GM18858 (cell line): ENCODE data around the gene TTC7B.

ENCODE experiments used
- ATAC-seq: cut with Tn5 transposase; IDR thresholded peaks from one replicate; pipeline ENCODE4 v1.9.1; 2021; ENCODE audit not compliant: unreplicated experiment

The TTC7B gene

GRCh38 chr14:90518069-90518940 is 297.9 kb downstream of the TTC7B start:
- no peak for ATAC-seq

GRCh38 chr14:90517076-90517841 is 299.0 kb downstream of the TTC7B start:
- no peak for ATAC-seq

- ATAC-seq = no peak
These were observed 301.7 kb downstream of the TTC7B start for GRCh38 chr14:90514566-90514965.

- no peak for ATAC-seq
These were observed 302.2 kb downstream of the TTC7B start for GRCh38 chr14:90514015-90514398.

GRCh38 chr14:90513161-90514014 is 302.8 kb downstream of the TTC7B start:
- no peak for ATAC-seq

GRCh38 chr14:90512329-90512991 is 303.8 kb downstream of the TTC7B start:
- no peak for ATAC-seq

GRCh38 chr14:90511795-90512328 is 304.4 kb downstream of the TTC7B start:
- no peak for ATAC-seq

- no peak for ATAC-seq
These were observed 305.0 kb downstream of the TTC7B start for GRCh38 chr14:90511252-90511651.

GRCh38 chr14:90510159-90510558 is 306.1 kb downstream of the TTC7B start:
- no peak for ATAC-seq

- no peak for ATAC-seq
These were observed 306.8 kb downstream of the TTC7B start for GRCh38 chr14:90509403-90509802.

- no peak for ATAC-seq
These were observed 307.5 kb downstream of the TTC7B start for GRCh38 chr14:90508536-90509254.

GRCh38 chr14:90508036-90508435 is 308.2 kb downstream of the TTC7B start:
- no peak for ATAC-seq

- ATAC-seq = no peak
These were observed 308.8 kb downstream of the TTC7B start for GRCh38 chr14:90507428-90507827.

GRCh38 chr14:90506748-90507147 is 309.5 kb downstream of the TTC7B start:
- no peak for ATAC-seq

- no peak for ATAC-seq
These were observed 310.7 kb downstream of the TTC7B start for GRCh38 chr14:90505531-90505930.

GRCh38 chr14:90504643-90505042 is 311.6 kb downstream of the TTC7B start:
- ATAC-seq = no peak

- ATAC-seq = no peak
These were observed 312.6 kb downstream of the TTC7B start for GRCh38 chr14:90503582-90503981.

- ATAC-seq = no peak
These were observed 313.5 kb downstream of the TTC7B start for GRCh38 chr14:90502760-90503159.

- ATAC-seq = no peak
These were observed 315.4 kb downstream of the TTC7B start for GRCh38 chr14:90500665-90501370.
